GOT3 (cell line): ENCODE data around the gene EXOC1.

Experiments used
- DNase-seq: peaks from one replicate; lab custom pipeline; 2025; ENCODE audit warnings: mixed read lengths; lab: John Stamatoyannopoulos, UW

EXOC1 gene

GRCh38 chr4:55949482-55949802 is 96.0 kb downstream of the EXOC1 start:
- DNase-seq, result no peak

- DNase-seq, result no peak
These were observed 97.9 kb downstream of the EXOC1 start for GRCh38 chr4:55951191-55951922.
